NOMO-1 treated with dmso at 0.1 percent for 144 hours (cell line): Measurements from ENCODE around the gene MARK3.
"Not testable (repeated sequence)": the region's sequence is repeated elsewhere in the genome, so short reads cannot be mapped to it uniquely, and the experiment has no call there.

Experiments
- DNase-seq: peaks from one replicate; lab custom pipeline; 2025; ENCODE audit not compliant: unreplicated experiment; lab: John Stamatoyannopoulos, UW

MARK3 gene

GRCh38 chr14:103385152-103385928, at the start of gene MARK3:
MARK3 (plus strand) TSS chr14:103385415; CDS start chr14:103386030, 615 bp downstream.
- DNase-seq: peak; percentile 96

- DNase-seq: no peak
These were observed 49.0 kb upstream of the MARK3 start for GRCh38 chr14:103336191-103336590.

DNA sequence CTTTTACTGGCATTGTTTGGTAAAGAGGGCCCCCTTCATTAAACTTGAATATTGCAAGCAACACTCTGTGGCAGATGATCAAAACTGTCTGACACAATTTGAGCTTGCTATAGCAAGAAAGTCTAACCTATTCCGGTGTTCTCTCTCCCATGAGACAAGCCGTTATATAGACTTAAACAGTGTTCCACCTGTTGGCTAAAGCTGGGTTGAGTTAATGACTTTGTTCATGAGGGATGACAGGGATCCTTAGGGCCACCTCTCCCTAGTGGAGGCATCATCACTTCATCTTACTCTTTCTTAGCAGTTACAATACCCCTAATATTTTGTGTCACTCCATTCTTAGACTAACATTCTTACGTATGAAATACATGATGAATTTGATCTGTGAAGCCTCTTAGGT, 47.4 kb upstream of the MARK3 start:
- DNase-seq: no peak

- no peak for DNase-seq
These were observed 45.7 kb upstream of the MARK3 start for GRCh38 chr14:103339561-103339960.

DNA sequence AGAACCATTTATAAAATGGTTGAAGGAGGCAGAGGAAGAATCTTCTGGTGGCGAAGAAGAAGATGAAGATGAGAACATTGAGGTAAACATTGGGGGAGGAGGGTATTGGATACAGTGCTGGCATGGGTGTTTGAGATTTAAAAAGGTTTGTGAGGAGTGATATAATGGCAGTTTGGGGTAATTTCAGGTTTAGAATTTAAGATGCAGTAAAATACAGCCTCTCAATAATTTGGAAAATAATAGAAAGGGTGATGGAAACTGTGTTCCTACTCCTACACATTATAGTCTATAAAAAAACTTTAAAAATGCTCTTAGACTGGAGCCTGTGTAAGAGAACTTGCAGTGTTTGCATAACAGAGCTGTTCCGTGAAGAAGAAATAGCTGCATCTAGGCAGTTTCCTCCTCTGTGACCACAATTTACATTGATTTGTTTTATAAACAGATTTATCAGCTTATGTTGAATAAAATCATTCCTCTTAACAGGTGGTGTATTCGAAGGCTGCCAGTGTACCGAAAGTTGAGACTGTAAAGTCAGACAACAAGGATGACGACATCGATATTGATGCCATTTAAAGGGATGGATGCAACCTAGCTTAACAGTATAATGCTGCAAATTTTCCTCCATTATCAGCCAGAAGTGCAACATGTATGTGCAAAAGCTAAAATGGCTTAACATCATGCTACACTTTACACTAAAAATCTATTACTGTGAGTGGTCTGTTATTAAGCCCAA, 44.6 kb upstream of the MARK3 start:
- no peak for DNase-seq

DNA sequence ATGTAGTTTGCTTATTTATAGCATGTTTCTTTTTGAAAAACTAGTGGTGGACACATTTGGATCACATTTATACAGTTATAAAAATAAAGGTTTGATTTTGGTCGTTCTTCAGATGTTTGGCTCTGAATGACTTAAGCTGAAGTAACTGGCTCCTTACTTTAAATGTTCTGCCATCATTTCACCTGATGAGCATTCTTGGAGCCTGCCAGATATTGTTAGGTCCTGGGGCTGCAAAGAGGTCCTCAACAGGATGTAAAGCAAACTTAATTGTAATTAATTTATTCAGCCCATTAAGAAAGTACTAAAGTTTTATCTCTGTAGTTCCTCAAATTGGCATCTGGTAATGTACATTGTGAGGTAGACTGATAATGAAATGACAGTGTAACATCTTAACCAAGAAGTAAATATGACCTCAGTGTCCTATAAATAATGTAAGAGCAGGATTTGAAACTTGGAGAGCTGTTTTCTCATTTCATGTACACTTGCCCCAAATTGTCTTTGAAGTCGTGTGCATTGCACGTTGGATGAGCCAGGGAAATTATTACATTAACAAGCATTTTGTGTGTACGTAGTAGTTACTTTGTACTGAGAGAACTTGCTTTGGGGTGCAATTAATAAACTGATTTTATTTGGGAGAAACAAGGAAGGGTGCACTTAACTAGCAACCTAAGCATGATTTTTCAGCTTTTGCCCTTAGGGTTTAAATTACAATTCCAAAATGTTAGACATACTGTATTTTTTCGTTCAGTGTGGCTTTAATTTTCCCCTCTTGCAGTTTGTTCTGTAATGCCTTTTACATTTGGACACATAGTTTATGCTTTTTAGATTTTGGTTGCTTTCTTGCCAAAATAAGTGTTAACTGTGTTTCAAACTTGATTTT, 43.7 kb upstream of the MARK3 start:
- DNase-seq: no peak

GRCh38 chr14:103343164-103343879, 41.9 kb upstream of the MARK3 start:
- no peak for DNase-seq

- DNase-seq: no peak
These were observed 41.1 kb upstream of the MARK3 start for GRCh38 chr14:103343905-103344797.

- no peak for DNase-seq
These were observed 38.9 kb upstream of the MARK3 start for GRCh38 chr14:103346286-103346685.

- no peak for DNase-seq
These were observed 38.0 kb upstream of the MARK3 start for GRCh38 chr14:103347091-103347815.

GRCh38 chr14:103348154-103348553, 37.1 kb upstream of the MARK3 start:
- no peak for DNase-seq

- DNase-seq: no peak
These were observed 35.2 kb upstream of the MARK3 start for GRCh38 chr14:103349982-103350381.

- no peak for DNase-seq
These were observed 31.9 kb upstream of the MARK3 start for GRCh38 chr14:103353362-103353761.

- DNase-seq: no peak
These were observed 31.1 kb upstream of the MARK3 start for GRCh38 chr14:103354141-103354540.

DNA sequence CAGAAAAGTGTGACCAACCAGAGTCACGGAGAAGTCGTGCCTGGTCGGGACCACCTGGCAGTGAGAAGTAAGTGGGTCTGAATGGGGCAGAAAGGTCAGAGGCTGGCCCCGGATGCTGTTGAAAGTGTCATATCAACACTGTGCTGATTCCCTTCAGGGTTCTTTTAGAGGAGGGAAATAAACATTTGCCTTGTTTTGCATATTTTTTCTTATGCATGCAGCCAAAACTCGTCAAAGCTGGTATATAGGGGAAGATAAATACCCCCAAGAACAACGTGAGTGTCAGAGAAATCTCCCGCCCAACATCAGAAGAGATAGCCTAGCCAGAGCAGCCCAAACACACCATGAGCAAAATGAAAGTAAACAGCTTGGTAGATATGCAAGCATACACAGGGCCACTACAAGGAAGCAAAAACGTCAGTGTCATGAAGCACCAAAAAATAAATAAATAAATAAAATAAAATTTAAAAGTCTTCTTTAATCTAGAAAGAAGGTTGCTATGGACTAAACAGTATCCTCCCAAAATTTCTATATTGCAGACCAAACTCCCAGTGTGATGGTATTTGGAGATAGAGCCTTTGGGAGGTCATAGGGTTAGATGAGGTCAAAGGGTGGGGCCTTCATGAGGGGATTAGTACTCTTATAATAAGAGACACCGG, 29.1 kb upstream of the MARK3 start:
- no peak for DNase-seq

DNA sequence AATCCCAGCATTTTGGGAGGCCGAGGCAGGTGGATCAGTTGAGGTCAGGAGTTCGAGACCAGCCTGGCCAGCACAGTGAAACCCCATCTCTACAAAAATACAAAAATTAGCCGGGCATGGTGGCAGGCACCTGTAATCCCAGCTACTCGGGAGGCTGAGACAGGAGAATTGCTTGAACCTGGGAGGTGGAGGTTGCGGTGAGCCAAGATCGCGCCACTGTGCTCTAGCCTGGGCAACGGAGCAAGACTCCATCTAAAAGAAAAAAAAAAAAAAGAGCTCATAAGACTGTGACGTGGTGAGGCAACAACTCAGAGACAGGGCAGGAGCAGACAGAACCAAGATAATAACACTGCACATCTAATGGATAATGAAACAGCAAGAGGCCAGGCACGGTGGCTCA, 27.7 kb upstream of the MARK3 start:
- not testable (repeated sequence) for DNase-seq

GRCh38 chr14:103360548-103360947, 24.7 kb upstream of the MARK3 start:
- DNase-seq: no peak

DNA sequence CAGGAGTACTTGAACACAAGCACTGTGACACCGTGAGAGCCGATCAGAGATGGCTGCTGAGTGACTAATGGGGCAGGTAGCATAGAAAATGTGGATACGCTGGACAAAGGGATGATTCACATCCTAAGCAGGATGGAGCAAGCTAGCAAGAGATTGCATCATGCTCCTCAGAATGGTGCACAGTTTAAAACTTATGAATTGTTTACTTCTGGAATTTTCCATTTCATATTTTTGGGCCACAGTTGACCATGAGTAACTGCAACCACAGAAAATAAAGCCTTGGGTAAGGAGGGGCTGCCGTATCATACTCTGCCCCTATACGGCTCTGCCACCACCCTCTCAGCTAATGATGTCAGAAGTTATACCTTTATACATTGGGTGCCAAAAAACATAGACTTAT, 23.3 kb upstream of the MARK3 start:
- no peak for DNase-seq

DNA sequence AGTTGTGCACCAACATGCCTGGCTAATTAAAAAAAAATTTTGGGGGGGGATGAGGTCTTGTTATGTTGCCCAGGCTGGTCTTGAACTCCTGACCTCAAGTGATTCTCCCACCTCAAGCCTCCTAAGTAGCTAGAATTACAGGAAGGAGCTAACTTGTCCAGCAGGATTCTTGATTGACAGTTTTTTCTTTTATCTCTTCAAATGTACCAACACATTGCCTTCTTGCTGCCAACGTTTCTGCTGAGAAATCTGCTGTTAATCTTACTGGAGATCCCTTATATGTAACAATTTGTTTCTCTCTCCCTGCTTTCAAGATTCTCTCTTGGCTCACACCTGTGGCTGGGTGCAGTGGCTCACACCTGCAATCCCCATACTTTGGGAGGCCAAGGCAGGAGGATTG, 22.4 kb upstream of the MARK3 start:
- no peak for DNase-seq
